H9 (cell line): ENCODE results near the gene R3HDM2. TPM values are rescaled to one million over a fixed set of nuclear protein-coding genes. Genes with fewer than 3 reads are reported as not detected.

Experiments used
- DNase-seq: peaks from one replicate; pipeline ENCODE4 v3.0.0-alpha.2; 2017
- H2AFZ ChIP-seq: one replicate; pipeline ENCODE4 v1.6.1; 2013; ENCODE audit warnings: mild to moderate bottlenecking, low read length, control low read depth, moderate library complexity
- H2AK5ac ChIP-seq: 2 replicates; pipeline ENCODE4 v1.6.1; 2013; ENCODE audit warnings: low read length, control low read depth, mixed read lengths; ENCODE audit not compliant: insufficient read length
- H2BK120ac ChIP-seq: one replicate; pipeline ENCODE4 v1.6.1; 2013; ENCODE audit warnings: low read depth, mild to moderate bottlenecking, low read length, control low read depth, inconsistent platforms; ENCODE audit not compliant: poor library complexity, severe bottlenecking
- H2BK12ac ChIP-seq: 2 replicates; pipeline ENCODE4 v1.6.1; 2013; ENCODE audit warnings: low read length, control low read depth, mixed read lengths, low read depth; ENCODE audit not compliant: insufficient read length
- H2BK15ac ChIP-seq: 2 replicates; pipeline ENCODE4 v1.6.1; 2013; ENCODE audit warnings: low read depth, low read length, control low read depth
- H2BK20ac ChIP-seq: one replicate; pipeline ENCODE4 v1.6.1; 2013; ENCODE audit warnings: low read depth, mild to moderate bottlenecking, low read length, control low read depth, inconsistent platforms; ENCODE audit not compliant: poor library complexity, severe bottlenecking
- H2BK5ac ChIP-seq: 2 replicates; pipeline ENCODE4 v1.6.1; 2013; ENCODE audit warnings: low read length, control low read depth, mixed read lengths; ENCODE audit not compliant: insufficient read length
- H3K14ac ChIP-seq: 2 replicates; pipeline ENCODE4 v1.6.1; 2013; ENCODE audit warnings: low read length, control low read depth; ENCODE audit not compliant: insufficient read depth
- H3K18ac ChIP-seq: 2 replicates; pipeline ENCODE4 v1.6.1; 2013; ENCODE audit warnings: low read depth, mild to moderate bottlenecking, mixed read lengths, low read length, control low read depth; ENCODE audit not compliant: insufficient read length
- H3K23ac ChIP-seq: 2 replicates; pipeline ENCODE4 v1.6.1; 2013; ENCODE audit warnings: low read length, control low read depth, mixed read lengths, low read depth; ENCODE audit not compliant: insufficient read length
- H3K23me2 ChIP-seq: 2 replicates; pipeline ENCODE4 v1.6.1; 2013; ENCODE audit warnings: low read depth, mild to moderate bottlenecking, mixed read lengths, low read length, control low read depth; ENCODE audit not compliant: insufficient read length, poor library complexity, severe bottlenecking
- H3K27ac ChIP-seq: 2 replicates; pipeline ENCODE4 v1.5.1; 2013; ENCODE audit warnings: low read length, control low read depth, mixed read lengths, low read depth; ENCODE audit not compliant: insufficient read length
- H3K27me3 ChIP-seq: 2 replicates; pipeline ENCODE4 v1.6.1; 2013; ENCODE audit warnings: low read length, control low read depth, inconsistent platforms; ENCODE audit not compliant: insufficient read depth
- H3K4ac ChIP-seq: 2 replicates; pipeline ENCODE4 v1.6.1; 2013; ENCODE audit warnings: low read depth, mild to moderate bottlenecking, control low read depth, inconsistent platforms, low read length, moderate library complexity
- H3K4me1 ChIP-seq: 2 replicates; pipeline ENCODE4 v1.6.1; 2013; ENCODE audit warnings: low read length, control low read depth, inconsistent platforms; ENCODE audit not compliant: insufficient read depth
- H3K4me2 ChIP-seq: 2 replicates; pipeline ENCODE4 v1.6.1; 2013; ENCODE audit warnings: low read length, control low read depth, mixed read lengths; ENCODE audit not compliant: insufficient read length, insufficient read depth
- H3K56ac ChIP-seq: 2 replicates; pipeline ENCODE4 v1.6.1; 2013; ENCODE audit warnings: low read depth, mild to moderate bottlenecking, mixed read lengths, low read length, control low read depth; ENCODE audit not compliant: insufficient read length
- H3K79me1 ChIP-seq: 2 replicates; pipeline ENCODE4 v1.6.1; 2013; ENCODE audit warnings: low read depth, mild to moderate bottlenecking, moderate library complexity, low read length, control low read depth, inconsistent platforms; ENCODE audit not compliant: insufficient read depth, poor library complexity, severe bottlenecking
- H3K79me2 ChIP-seq: 2 replicates; pipeline ENCODE4 v1.6.1; 2013; ENCODE audit warnings: low read length, control low read depth, inconsistent platforms; ENCODE audit not compliant: insufficient read depth
- H3K9ac ChIP-seq: 2 replicates; pipeline ENCODE4 v1.6.1; 2013; ENCODE audit warnings: low read length, control low read depth, mixed read lengths; ENCODE audit not compliant: insufficient read length; ENCODE audit errors: extremely low read depth
- H3K9me3 ChIP-seq: one replicate; pipeline ENCODE4 v1.6.1; 2013; ENCODE audit warnings: low read depth, low read length, inconsistent platforms; ENCODE audit not compliant: control insufficient read depth
- H3T11ph ChIP-seq: one replicate; pipeline ENCODE4 v1.6.1; 2013; ENCODE audit warnings: mild to moderate bottlenecking, low read length, control low read depth, inconsistent platforms
- H4K20me1 ChIP-seq: one replicate; pipeline ENCODE4 v1.6.1; 2013; ENCODE audit not compliant: control insufficient read depth, insufficient read length, insufficient read depth
- H4K5ac ChIP-seq: 2 replicates; pipeline ENCODE4 v1.6.1; 2013; ENCODE audit warnings: low read depth, mild to moderate bottlenecking, mixed read lengths, low read length, control low read depth; ENCODE audit not compliant: insufficient read length
- H4K8ac ChIP-seq: replicated peaks from 2 replicates; pipeline ENCODE4 v1.6.1; 2013; ENCODE audit warnings: low read length, control low read depth, mixed read lengths, low read depth; ENCODE audit not compliant: insufficient read length
- H4K91ac ChIP-seq: 2 replicates; pipeline ENCODE4 v1.6.1; 2013; ENCODE audit warnings: low read depth, mild to moderate bottlenecking, moderate library complexity, mixed read lengths, low read length, control low read depth; ENCODE audit not compliant: insufficient read length
- H3K27ac Mint-ChIP-seq, 3 experiments: 2 replicates in 2 of 3; 3 replicates in 1 of 3; pipeline ENCODE4 v1.8.0; 2020 to 2021; ENCODE audit warnings: mixed read lengths in 3 of 3, mild to moderate bottlenecking in 1 of 3, moderate library complexity in 1 of 3
- H3K27me3 Mint-ChIP-seq: 2 replicates; pipeline ENCODE4 v1.8.0; 2021; ENCODE audit warnings: low read depth, mild to moderate bottlenecking, moderate library complexity, mixed read lengths
- H3K36me3 Mint-ChIP-seq, 3 experiments: 2 replicates in 2 of 3; 3 replicates in 1 of 3; pipeline ENCODE4 v1.8.0; 2020 to 2021; ENCODE audit warnings: low read depth in 3 of 3, mixed read lengths in 3 of 3; ENCODE audit not compliant: insufficient read depth in 1 of 3
- H3K4me1 Mint-ChIP-seq, 2 experiments: 2 replicates each; pipeline ENCODE4 v1.8.0; 2020; ENCODE audit warnings: mixed read lengths in 2 of 2
- H3K4me3 Mint-ChIP-seq, 2 experiments: 2 replicates in 1 of 2; 3 replicates in 1 of 2; pipeline ENCODE4 v1.8.0; 2020 to 2021; ENCODE audit warnings: mild to moderate bottlenecking in 2 of 2, mixed read lengths in 2 of 2, moderate library complexity in 1 of 2
- H3K9me3 Mint-ChIP-seq, 2 experiments: 2 replicates in 1 of 2; 3 replicates in 1 of 2; pipeline ENCODE4 v1.8.0; 2020; ENCODE audit warnings: mild to moderate bottlenecking in 2 of 2, mixed read lengths in 2 of 2, moderate library complexity in 1 of 2
- CTCF ChIP-seq: fragments of 200-600 bp; sonication (generic); conservative IDR thresholded peaks from 3 replicates; pipeline ENCODE4 v1.8.0; 2021; ENCODE audit warnings: antibody characterized with exemption, mild to moderate bottlenecking
- WGBS: extraction: QIAGEN DNeasy Blood & Tissue Kit; methylation state at CpG from one replicate; pipeline ENCODE4 v1.1.7; 2013; ENCODE audit warnings: missing lambda C conversion rate, low lambda C conversion rate, mixed read lengths; ENCODE audit not compliant: insufficient read length; ENCODE audit errors: extremely low coverage; 5-methylcytosine and 5-hydroxymethylcytosine counted together
- total RNA-seq: library from RNA; stranded (reverse); gene quantifications from 2 replicates; pipeline ENCODE4 v1.2.1, GENCODE V29; 2021

The R3HDM2 gene
- total RNA-seq, 1 experiment from 2014 or later = 43.9 TPM

GRCh38 chr12:57237932-57238853 lies 192.7 kb downstream of the R3HDM2 start:
- peak overlapping the region; percentile 72 to 87 for H3K4me3 Mint-ChIP-seq
- H3K4me1 Mint-ChIP-seq = peaks cover 56 to 70% of the 10 kb centered on the region in 2 experiments
- Histone ChIP-seq H3K23ac (no peak overlapping the region), H2BK120ac (no peak overlapping the region), H3K23me2 (peaks cover 28% of the 10 kb centered on the region), H4K20me1 (peaks cover 4% of the 10 kb centered on the region), H3K18ac (no peak overlapping the region), H3K56ac (no peak overlapping the region), H2AFZ (no peak overlapping the region), H3K14ac (no peak overlapping the region), H2AK5ac (no peak overlapping the region), H3K79me1 (no peaks in the 10 kb centered on the region), H3K79me2 (no peaks in the 10 kb centered on the region), H3K27ac (no peak overlapping the region), H4K91ac (no peak overlapping the region), H4K8ac (no peak overlapping the region), H2BK15ac (no peak overlapping the region), H4K5ac (no peak overlapping the region), H3K27me3 (peaks cover 56% of the 10 kb centered on the region), H3T11ph (no peak overlapping the region), H3K4me2 (peak overlapping the region; percentile 82), H3K9ac (peak overlapping the region; percentile 16), H2BK5ac (no peak overlapping the region), H2BK12ac (no peak overlapping the region), H3K4ac (no peak overlapping the region), H3K9me3 (no peaks in the 10 kb centered on the region), H2BK20ac (no peak overlapping the region), H3K4me1 (no peaks in the 10 kb centered on the region)
- peak; percentile 71 for DNase-seq
- WGBS = no CpG with 5 or more reads among the region's 63 CpGs
- TF ChIP-seq CTCF = no peak
- peaks cover 84% of the 10 kb centered on the region for H3K27me3 Mint-ChIP-seq
- H3K9me3 Mint-ChIP-seq = no peaks in the 10 kb centered on the region
- H3K36me3 Mint-ChIP-seq = peaks cover 15 to 18% (median 16%) of the 10 kb centered on the region in 3 experiments
- H3K27ac Mint-ChIP-seq = peak overlapping the region in 1 of 3 experiments; percentile 94; a peak in 1 of 7 replicates
